GM12891 (cell line): Measurements from ENCODE around the gene NOL11.
"Not testable (repeated sequence)": the region's sequence is repeated elsewhere in the genome, so short reads cannot be mapped to it uniquely, and the experiment has no call there.

Experiments
- DNase-seq: peaks from one replicate; pipeline ENCODE4 v3.0.0; 2011; ENCODE audit warnings: low spot score; ENCODE audit not compliant: insufficient read length
- FAIRE-seq: peaks from 2 replicates; lab custom pipeline; 2011; peaks lifted over from hg19 to GRCh38; lab: Jason Lieb, UNC
- PAX5 ChIP-seq: IDR thresholded peaks from 2 replicates; pipeline ENCODE4 v1.6.1; 2011; ENCODE audit warnings: low read length, moderate library complexity, mild to moderate bottlenecking; ENCODE audit not compliant: insufficient read depth, severe bottlenecking
- POLR2A ChIP-seq: IDR thresholded peaks from 2 replicates; pipeline ENCODE4 v1.6.1; 2011; ENCODE audit warnings: low read depth, low read length, control low read depth
- POLR2AphosphoS5 ChIP-seq: IDR thresholded peaks from 2 replicates; pipeline ENCODE4 v1.6.1; 2011; ENCODE audit warnings: low read depth, low read length, control low read depth
- POU2F2 ChIP-seq: IDR thresholded peaks from 2 replicates; pipeline ENCODE4 v1.6.1; 2011; ENCODE audit warnings: low read depth, mild to moderate bottlenecking, control low read depth, low read length, moderate library complexity
- SPI1 ChIP-seq: IDR thresholded peaks from 2 replicates; pipeline ENCODE4 v1.6.1; 2011; ENCODE audit warnings: low read depth, low read length, control low read depth
- TAF1 ChIP-seq: IDR thresholded peaks from 2 replicates; pipeline ENCODE4 v1.6.1; 2011; ENCODE audit warnings: low read depth, low read length, control low read depth

Gene NOL11

DNA sequence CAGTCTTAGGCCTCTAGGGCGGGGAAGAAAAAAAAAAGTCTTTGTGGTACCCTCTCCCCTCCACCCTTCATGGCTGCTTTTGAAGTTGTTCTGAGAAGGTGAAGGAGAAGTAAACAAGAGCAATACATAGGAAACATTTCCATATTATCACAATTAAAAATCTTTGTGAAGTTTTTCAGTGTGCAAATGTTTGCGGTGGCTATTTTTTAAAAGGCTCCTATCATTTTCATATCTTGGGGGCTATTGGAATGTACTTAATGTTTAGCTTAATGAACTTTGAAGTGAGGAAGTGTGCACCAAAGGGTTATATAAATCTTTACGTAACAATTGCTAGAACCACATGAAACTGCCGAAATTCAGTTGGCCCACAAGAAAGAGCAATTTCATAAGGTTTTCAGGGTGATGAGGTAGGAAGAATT, 7.6 kb downstream of the NOL11 start:
- no peak for FAIRE-seq
- no peak for DNase-seq
- no peak for TF ChIP-seq POU2F2
- no peak for TF ChIP-seq SPI1
- TF ChIP-seq PAX5 = no peak
- TF ChIP-seq POLR2A = no peak
- no peak for TF ChIP-seq TAF1
- TF ChIP-seq POLR2AphosphoS5 = no peak

DNA sequence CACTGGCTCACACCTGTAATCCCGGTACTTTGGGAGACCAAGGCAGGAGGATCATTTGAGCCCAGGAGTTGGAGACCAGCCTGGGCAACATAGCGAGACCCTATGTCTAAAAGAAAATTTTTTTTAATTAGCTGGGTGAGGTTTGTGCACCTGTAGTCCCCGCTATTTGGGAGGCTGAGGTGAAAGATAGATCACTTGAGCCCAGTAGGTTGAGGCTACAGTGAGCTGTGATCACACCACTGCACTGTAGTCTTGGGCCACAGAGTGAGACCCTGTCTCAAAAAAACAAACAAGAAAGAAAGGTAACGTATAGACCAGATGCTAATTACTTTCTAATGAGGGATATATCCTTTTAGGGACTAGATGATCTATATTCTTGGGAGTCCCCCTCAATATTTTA, 8.1 kb downstream of the NOL11 start:
- DNase-seq (no peak), FAIRE-seq (no peak)
- TF ChIP-seq POLR2AphosphoS5 (no peak), PAX5 (no peak), SPI1 (no peak), POU2F2 (no peak), TAF1 (no peak), POLR2A (no peak)

- FAIRE-seq, DNase-seq: not testable (repeated sequence)
Measured at GRCh38 chr17:67727152-67728039, 9.7 kb downstream of the NOL11 start.

DNA sequence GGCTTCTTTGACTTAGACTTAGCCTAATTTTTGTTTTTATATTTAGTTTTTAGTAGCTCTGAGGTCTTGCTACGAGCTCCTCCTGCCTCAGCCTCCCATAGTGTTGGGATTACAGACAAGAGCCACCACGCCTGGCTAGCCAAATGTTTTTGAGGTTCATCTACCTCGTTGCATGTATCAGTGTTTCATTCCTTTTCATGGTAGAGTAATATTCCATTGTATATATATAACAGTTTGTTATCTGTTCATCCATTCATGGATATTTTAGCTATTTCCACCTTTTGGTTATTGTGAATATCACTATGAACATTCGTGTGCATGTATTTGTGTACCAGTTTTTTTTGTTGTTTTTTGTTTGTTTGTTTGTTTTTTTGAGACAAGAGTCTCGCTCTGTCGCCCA, 12.2 kb downstream of the NOL11 start:
- FAIRE-seq = no peak
- TF ChIP-seq POLR2AphosphoS5 (no peak), TAF1 (no peak), POU2F2 (no peak), SPI1 (no peak), PAX5 (no peak), POLR2A (no peak)
- DNase-seq = no peak

- FAIRE-seq (no peak), DNase-seq (no peak)
- no peak for TF ChIP-seq PAX5
- no peak for TF ChIP-seq SPI1
- TF ChIP-seq POU2F2 = no peak
- no peak for TF ChIP-seq POLR2A
- TF ChIP-seq POLR2AphosphoS5 = no peak
- TF ChIP-seq TAF1 = no peak
Measured at GRCh38 chr17:67730731-67731130, 13.0 kb downstream of the NOL11 start.

DNA sequence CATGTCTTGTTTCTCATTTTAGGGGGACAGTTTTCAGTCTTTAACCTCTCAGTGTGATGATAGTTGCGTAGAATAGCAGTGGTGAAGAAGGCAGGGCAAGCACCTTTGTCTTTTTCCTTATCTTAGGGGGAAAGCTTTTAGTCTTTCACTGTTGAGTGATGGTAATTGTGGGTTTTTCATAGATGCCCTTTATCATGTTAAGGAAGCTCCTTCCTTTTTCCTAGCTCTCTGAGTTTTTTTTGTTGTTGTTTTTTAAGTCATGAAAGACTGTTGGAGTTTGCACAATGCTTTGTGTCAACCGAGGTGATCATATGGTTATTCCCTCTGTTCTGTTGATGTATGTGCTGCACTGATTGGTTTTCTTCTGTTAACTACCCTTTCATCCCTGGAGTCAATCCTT, 15.7 kb downstream of the NOL11 start:
- FAIRE-seq = no peak
- no peak for DNase-seq
- TF ChIP-seq POLR2A = no peak
- TF ChIP-seq PAX5 = no peak
- TF ChIP-seq POLR2AphosphoS5 = no peak
- no peak for TF ChIP-seq POU2F2
- TF ChIP-seq SPI1 = no peak
- no peak for TF ChIP-seq TAF1

DNA sequence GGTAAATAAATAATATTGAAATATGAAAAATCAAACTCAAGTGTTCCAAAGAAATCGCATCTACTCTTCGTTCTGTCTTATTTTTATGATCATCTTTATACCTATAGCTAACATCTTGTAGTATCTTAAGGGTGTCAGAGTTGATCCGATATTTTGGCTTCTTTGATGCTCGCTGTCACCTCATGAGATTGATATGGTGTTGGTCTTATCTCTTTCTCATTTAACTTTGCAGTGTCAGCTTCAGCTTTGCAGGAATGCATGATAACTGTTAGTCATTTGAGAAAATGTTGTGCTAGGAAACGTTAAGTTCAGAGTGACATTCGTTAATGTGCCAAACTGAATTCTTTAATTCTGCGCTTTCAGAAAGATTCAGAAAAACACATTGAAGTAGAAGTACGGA, 19.4 kb downstream of the NOL11 start:
- FAIRE-seq = no peak
- DNase-seq = no peak
- TF ChIP-seq PAX5 = no peak
- TF ChIP-seq POU2F2 = no peak
- no peak for TF ChIP-seq POLR2A
- no peak for TF ChIP-seq SPI1
- TF ChIP-seq TAF1 = no peak
- TF ChIP-seq POLR2AphosphoS5 = no peak

GRCh38 chr17:67742025-67742424, 24.3 kb downstream of the NOL11 start:
- DNase-seq = no peak
- TF ChIP-seq PAX5 (no peak), POU2F2 (no peak), SPI1 (no peak), POLR2AphosphoS5 (no peak), TAF1 (no peak), POLR2A (no peak)
- no peak for FAIRE-seq

GRCh38 chr17:67746704-67747571, 29.2 kb downstream of the NOL11 start:
- DNase-seq (no peak), FAIRE-seq (no peak)
- no peak for TF ChIP-seq SPI1
- TF ChIP-seq POU2F2 = no peak
- no peak for TF ChIP-seq POLR2AphosphoS5
- TF ChIP-seq PAX5 = no peak
- no peak for TF ChIP-seq POLR2A
- TF ChIP-seq TAF1 = no peak
